K562 treated with DMSO at 1 percent for 48 hours (cell line): ENCODE results near the gene IQCH. TPM values are rescaled to one million over a fixed set of nuclear protein-coding genes. Genes with fewer than 3 reads are reported as not detected.

ENCODE experiments used
- total RNA-seq: library from RNA; unstranded; fragments of 300-600 nt; gene quantifications from 2 replicates; pipeline ENCODE4 v1.2.3, GENCODE V29; 2022; ENCODE audit warnings: low replicate concordance; ENCODE audit errors: extremely low read depth

IQCH gene
- not detected in 2 replicates for total RNA-seq

GRCh38 chr15:67254238-67255175, at the start of gene IQCH, which contains the start of gene AAGAB:
Gene IQCH (plus strand): TSS chr15:67254786. CDS start chr15:67254897, 111 bp downstream.
Gene AAGAB (minus strand): TSS chr15:67254661. CDS start chr15:67254631, 30 bp downstream.

DNA sequence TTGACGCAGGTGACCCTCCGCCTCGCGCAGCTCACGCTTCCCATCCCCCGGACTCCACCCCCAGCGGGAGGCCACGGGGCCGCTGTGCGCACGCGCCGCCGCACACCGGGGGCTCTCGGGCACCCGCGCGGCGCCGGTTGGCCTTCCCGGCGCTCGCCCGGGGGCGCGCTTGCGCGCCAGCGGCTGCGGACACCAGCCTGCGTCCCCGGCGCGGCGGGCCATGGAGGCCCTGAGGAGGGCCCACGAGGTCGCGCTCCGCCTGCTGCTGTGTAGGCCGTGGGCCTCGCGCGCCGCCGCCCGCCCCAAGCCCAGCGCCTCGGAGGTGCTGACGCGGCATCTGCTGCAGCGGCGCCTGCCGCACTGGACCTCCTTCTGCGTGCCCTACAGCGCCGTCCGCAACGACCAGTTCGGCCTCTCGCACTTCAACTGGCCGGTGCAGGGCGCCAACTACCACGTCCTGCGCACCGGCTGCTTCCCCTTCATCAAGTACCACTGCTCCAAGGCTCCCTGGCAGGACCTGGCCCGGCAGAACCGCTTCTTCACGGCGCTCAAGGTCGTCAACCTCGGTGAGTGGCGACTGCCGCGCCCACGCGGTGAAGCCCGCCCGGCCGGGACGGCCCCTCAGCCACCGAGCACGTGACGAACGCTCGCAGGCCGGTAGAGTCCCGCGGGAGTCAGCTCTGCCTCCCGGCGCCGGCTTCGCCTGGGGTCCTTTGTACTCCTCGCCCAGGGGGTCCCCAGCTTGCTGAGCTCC, 266.6 kb downstream of the IQCH start, which contains the start of gene C15orf61:
TSS of gene C15orf61 (plus strand) at position 103 of the 754 bp plus-strand sequence. CDS start at position 221, 118 bp downstream.

DNA sequence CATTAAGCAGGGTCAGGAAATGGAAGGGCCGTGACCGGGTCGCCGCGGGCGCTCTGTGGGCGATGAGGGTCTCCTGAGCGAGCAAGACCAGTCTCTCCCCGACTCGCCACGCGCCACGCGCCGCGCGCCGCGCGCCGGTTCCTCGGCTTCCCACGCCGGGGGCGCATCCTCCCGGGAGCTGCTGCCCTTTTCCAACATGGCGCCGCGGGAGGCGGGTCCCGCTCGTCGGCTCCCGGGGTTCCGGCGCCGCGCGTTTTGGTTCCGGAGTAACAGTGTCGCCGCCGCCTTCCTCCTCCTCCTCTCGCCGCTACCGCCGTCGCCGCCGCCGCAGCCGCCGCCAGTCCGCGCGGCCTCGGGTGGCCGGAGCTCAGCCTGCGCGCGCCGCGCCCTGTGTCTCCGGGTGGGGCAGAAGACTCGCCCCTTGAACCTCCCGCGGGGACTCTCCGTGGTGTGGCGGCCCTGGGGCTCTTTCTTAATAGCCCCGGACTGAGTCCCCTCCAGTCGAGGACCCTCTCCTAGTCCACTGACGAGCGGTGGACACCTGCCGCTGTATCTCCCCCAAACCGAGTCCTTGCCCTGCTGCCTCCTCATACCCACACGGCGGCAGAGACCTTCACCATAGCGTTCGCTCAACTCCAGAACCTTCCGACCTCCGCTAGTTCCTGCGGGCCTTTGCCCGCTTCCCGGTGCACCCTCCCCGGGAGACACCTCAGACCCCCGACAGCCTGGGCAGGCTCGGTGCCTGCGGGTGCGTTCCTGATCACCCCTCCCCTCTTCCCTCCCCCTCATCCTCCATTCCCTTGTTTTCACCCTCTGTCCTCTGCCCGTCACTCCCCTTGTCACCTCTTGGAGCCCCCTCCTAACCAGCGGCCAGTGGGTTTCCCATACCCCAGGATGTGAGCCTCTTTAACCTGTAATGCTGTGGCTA, 288.1 kb downstream of the IQCH start, which contains the start of gene MAP2K5:
TSS of gene MAP2K5 (plus strand) at position 284 of the 928 bp plus-strand sequence. CDS start at position 917, 633 bp downstream.

Other genes with a start within 250 kb of the IQCH start
- not detected in 2 replicates for gene SMAD3, start 189.2 kb upstream of the IQCH start, total RNA-seq
- not detected in 2 replicates for gene AAGAB, start 125 bp upstream of the IQCH start, total RNA-seq